ENCODE results near the gene MANBA. TPM values are rescaled to one million over a fixed set of nuclear protein-coding genes. Genes with fewer than 3 reads are reported as not detected.

MANBA gene
- total and polyA plus RNA-seq, 2 of the 13 experiments (the other 11 are each of a cell fraction or from before 2014, with no cell fraction given), result 11.7 to 33.3 TPM

DNA sequence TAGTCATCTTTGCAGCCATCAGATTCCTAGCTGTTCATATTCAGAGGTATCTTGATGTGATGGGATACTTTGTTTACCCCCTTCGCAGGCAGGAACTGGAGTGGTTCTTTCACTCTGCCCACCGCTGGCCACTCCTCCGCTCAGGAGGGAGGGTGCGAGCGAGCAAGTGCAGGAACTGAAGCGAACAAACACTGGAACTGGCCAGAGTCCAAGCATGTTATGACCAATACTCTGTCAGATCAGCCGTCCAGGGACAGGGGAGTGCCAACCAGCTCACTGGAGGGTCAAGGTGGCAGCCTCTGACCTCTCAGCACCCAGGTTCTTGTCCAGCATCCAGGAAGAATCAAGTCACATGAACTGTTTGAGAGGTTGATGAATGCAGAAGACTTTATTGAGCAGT is 18.0 kb upstream of the MANBA start (continued):
- TF ChIP-seq, protein P1, sequence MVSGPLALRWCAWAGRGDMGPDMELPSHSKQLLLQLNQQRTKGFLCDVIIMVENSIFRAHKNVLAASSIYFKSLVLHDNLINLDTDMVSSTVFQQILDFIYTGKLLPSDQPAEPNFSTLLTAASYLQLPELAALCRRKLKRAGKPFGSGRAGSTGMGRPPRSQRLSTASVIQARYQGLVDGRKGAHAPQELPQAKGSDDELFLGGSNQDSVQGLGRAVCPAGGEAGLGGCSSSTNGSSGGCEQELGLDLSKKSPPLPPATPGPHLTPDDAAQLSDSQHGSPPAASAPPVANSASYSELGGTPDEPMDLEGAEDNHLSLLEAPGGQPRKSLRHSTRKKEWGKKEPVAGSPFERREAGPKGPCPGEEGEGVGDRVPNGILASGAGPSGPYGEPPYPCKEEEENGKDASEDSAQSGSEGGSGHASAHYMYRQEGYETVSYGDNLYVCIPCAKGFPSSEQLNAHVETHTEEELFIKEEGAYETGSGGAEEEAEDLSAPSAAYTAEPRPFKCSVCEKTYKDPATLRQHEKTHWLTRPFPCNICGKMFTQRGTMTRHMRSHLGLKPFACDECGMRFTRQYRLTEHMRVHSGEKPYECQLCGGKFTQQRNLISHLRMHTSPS (CRISPR knock-in tag; IDR thresholded peaks at IDR 0.05; ENCODE audit: low read depth), result peak; percentile 80; the same call in 1 of the 2 replicates
- TF ChIP-seq CEBPG (CRISPR knock-in tag; IDR thresholded peaks at IDR 0.05), result 0 out of 2 replicates have a peak, but pooled peaks have one; percentile 14
- TF ChIP-seq SAP130 (CRISPR knock-in tag; IDR thresholded peaks at IDR 0.05; ENCODE audit: low read depth), result peak; percentile 86
- TF ChIP-seq JUND (CRISPR knock-in tag; IDR thresholded peaks at IDR 0.05), result 0 out of 2 replicates have a peak, but pooled peaks have one; percentile 44
- peak; percentile 51; the same call in 1 of the 2 replicates for TF ChIP-seq ZNF331 (CRISPR knock-in tag; IDR thresholded peaks at IDR 0.05)
- TF ChIP-seq, protein P2, sequence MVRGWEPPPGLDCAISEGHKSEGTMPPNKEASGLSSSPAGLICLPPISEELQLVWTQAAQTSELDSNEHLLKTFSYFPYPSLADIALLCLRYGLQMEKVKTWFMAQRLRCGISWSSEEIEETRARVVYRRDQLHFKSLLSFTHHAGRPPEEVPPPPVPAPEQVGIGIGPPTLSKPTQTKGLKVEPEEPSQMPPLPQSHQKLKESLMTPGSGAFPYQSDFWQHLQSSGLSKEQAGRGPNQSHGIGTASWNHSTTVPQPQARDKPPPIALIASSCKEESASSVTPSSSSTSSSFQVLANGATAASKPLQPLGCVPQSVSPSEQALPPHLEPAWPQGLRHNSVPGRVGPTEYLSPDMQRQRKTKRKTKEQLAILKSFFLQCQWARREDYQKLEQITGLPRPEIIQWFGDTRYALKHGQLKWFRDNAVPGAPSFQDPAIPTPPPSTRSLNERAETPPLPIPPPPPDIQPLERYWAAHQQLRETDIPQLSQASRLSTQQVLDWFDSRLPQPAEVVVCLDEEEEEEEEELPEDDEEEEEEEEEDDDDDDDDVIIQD (CRISPR knock-in tag; IDR thresholded peaks at IDR 0.05; ENCODE audit: low read depth), result peak; percentile 90
- TF ChIP-seq MTA1 (CRISPR knock-in tag; IDR thresholded peaks at IDR 0.05; ENCODE audit: borderline replicate concordance), result peak; percentile 81
- peak; percentile 63 for TF ChIP-seq HDAC2 (CRISPR knock-in tag; IDR thresholded peaks at IDR 0.05)
- peak; percentile 39 for TF ChIP-seq ASH2L (IDR thresholded peaks at IDR 0.05; ENCODE audit: insufficient read length, low read depth, low read length)
- peak; percentile 69 for TF ChIP-seq ZNF687 (CRISPR knock-in tag; IDR thresholded peaks at IDR 0.05)
- peak; percentile 63 for TF ChIP-seq ELF3 (CRISPR knock-in tag; IDR thresholded peaks at IDR 0.05)
- TF ChIP-seq PHF20 (CRISPR knock-in tag; IDR thresholded peaks at IDR 0.05), result peak; percentile 23; the same call in 1 of the 2 replicates
- TF ChIP-seq NR3C1 (CRISPR knock-in tag; IDR thresholded peaks at IDR 0.05), result no peak
- 0 out of 2 replicates have a peak, but pooled peaks have one; percentile 26 for TF ChIP-seq ZNF264 (CRISPR knock-in tag; IDR thresholded peaks at IDR 0.05)
- peak; percentile 12 for TF ChIP-seq SKI (IDR thresholded peaks at IDR 0.05; ENCODE audit: partially characterized antibody)
- TF ChIP-seq HNF1B (CRISPR knock-in tag; IDR thresholded peaks at IDR 0.05), result peak; percentile 68
- TF ChIP-seq SPEN (CRISPR knock-in tag; IDR thresholded peaks at IDR 0.05; ENCODE audit: low read depth), result no peak
- no peak for TF ChIP-seq ZSCAN9 (CRISPR knock-in tag; IDR thresholded peaks at IDR 0.05; ENCODE audit: borderline replicate concordance)
- TF ChIP-seq ELF1 (CRISPR knock-in tag; IDR thresholded peaks at IDR 0.05), result peak; percentile 54
- no peak for TF ChIP-seq U2AF2 (IDR thresholded peaks at IDR 0.05; ENCODE audit: low read depth, low read length)
- TF ChIP-seq DPF2 (CRISPR knock-in tag; IDR thresholded peaks at IDR 0.05; ENCODE audit: borderline replicate concordance, low read depth), result peak; percentile 62; the same call in 1 of the 2 replicates
- TF ChIP-seq ETV5 (CRISPR knock-in tag; IDR thresholded peaks at IDR 0.05; ENCODE audit: borderline replicate concordance), result peak; percentile 54; the same call in 1 of the 2 replicates
